A549 (cell line): ENCODE results near the gene TRPM6. TPM values are rescaled to one million over a fixed set of nuclear protein-coding genes. Genes with fewer than 3 reads are reported as not detected.

Experiments used
- ATAC-seq, 2 experiments: fragments of 200-7000 bp in 1 of 2; fragments of >200 bp in 1 of 2; cut with Nextera tagmentation in 1 of 2; cut with Tn5 transposase in 1 of 2; 3 replicates each; pipeline versions ENCODE4 v1.8.0 to v1.9.1; 2018 to 2020; ENCODE audit warnings: mild to moderate bottlenecking in 1 of 2, moderate library complexity in 1 of 2
- CTCF ChIA-PET: fragments of 300-600 bp; sonication (Branson Sonifier 250); formaldehyde crosslinking; extraction: SDS; loops from one replicate; lab custom pipeline; 2021; ENCODE audit warnings: antibody characterized with exemption, inconsistent platforms; lab: Yijun Ruan, JAX
- POLR2A ChIA-PET: fragments of 350-600 bp; formaldehyde crosslinking; extraction: SDS; loops from one replicate; lab custom pipeline; 2021; ENCODE audit warnings: antibody characterized with exemption, inconsistent platforms; lab: Yijun Ruan, JAX
- DNase-seq, 2 experiments: peaks; one replicate each; pipeline versions ENCODE4 v3.0.0 to v3.0.0-alpha.2; 2011 to 2016; ENCODE audit warnings: low read depth in 1 of 2, low spot score in 1 of 2
- FAIRE-seq: peaks from 2 replicates; lab custom pipeline; 2011; peaks lifted over from hg19 to GRCh38; lab: Jason Lieb, UNC
- H3K27ac ChIP-seq, 2 experiments: fragments of >200 bp; sonication (Bioruptor Twin); formaldehyde crosslinking; 3 replicates each; pipeline ENCODE4 v1.5.1; 2016 to 2017
- H3K4me1 ChIP-seq: fragments of >200 bp; sonication (Bioruptor Twin); formaldehyde crosslinking; 3 replicates; pipeline ENCODE4 v1.6.1; 2016
- H3K4me2 ChIP-seq: fragments of >200 bp; sonication (Bioruptor Twin); formaldehyde crosslinking; 3 replicates; pipeline ENCODE4 v1.6.1; 2016
- H3K4me3 ChIP-seq: fragments of >200 bp; sonication (Bioruptor Twin); formaldehyde crosslinking; 3 replicates; pipeline ENCODE4 v1.5.1; 2016
- H3K9me3 ChIP-seq: fragments of >200 bp; sonication (Bioruptor Twin); formaldehyde crosslinking; 3 replicates; pipeline ENCODE4 v1.6.1; 2016
- CBX2 ChIP-seq: fragments of 200-600 bp; sonication (generic); IDR thresholded peaks from 2 replicates; pipeline ENCODE4 v1.6.1; 2016; ENCODE audit warnings: low read depth, mild to moderate bottlenecking, borderline replicate concordance
- EHMT2 ChIP-seq: fragments of 200-600 bp; sonication (generic); IDR thresholded peaks from 2 replicates; pipeline ENCODE4 v1.6.1; 2016; ENCODE audit warnings: antibody characterized with exemption, low read depth, mild to moderate bottlenecking, moderate library complexity
- ESRRA ChIP-seq: fragments of 150-350 bp; IDR thresholded peaks from 2 replicates; pipeline ENCODE4 v1.6.1; 2014; ENCODE audit warnings: mild to moderate bottlenecking, low read length, borderline replicate concordance
- FOSL2 ChIP-seq, 2 experiments: fragments of 450-650 bp in 1 of 2; fragments of >200 bp in 1 of 2; sonication (Bioruptor Twin) in 1 of 2; formaldehyde crosslinking; IDR thresholded peaks; 2 replicates each; pipeline versions ENCODE4 v1.5.0 to v1.6.1; 2016 to 2020; ENCODE audit warnings: mild to moderate bottlenecking in 1 of 2, moderate library complexity in 1 of 2
- FOXS1 ChIP-seq: fragments of 250-450 bp; sonication (Bioruptor Pico); IDR thresholded peaks from 2 replicates; pipeline ENCODE4 v1.5.0; 2020; ENCODE audit warnings: mild to moderate bottlenecking, moderate library complexity
- HEYL ChIP-seq: fragments of 250-450 bp; sonication (Bioruptor Pico); IDR thresholded peaks from 2 replicates; pipeline ENCODE4 v1.8.0; 2021; ENCODE audit warnings: mild to moderate bottlenecking, moderate library complexity
- KDM1A ChIP-seq: fragments of 200-600 bp; sonication (generic); IDR thresholded peaks from 2 replicates; pipeline ENCODE4 v1.6.1; 2016; ENCODE audit warnings: low read depth, mild to moderate bottlenecking
- NR3C1 ChIP-seq: fragments of >200 bp; sonication (Bioruptor Twin); formaldehyde crosslinking; IDR thresholded peaks from 3 replicates; pipeline ENCODE4 v1.6.1; 2017
- RCOR1 ChIP-seq: fragments of 150-350 bp; IDR thresholded peaks from 2 replicates; pipeline ENCODE4 v1.6.1; 2014; ENCODE audit warnings: antibody characterized with exemption, low read length, low read depth
- RFX5 ChIP-seq: fragments of 450-650 bp; IDR thresholded peaks from 2 replicates; pipeline ENCODE4 v1.7.1; 2014; ENCODE audit warnings: antibody characterized with exemption, mild to moderate bottlenecking, moderate library complexity
- SMC3 ChIP-seq: fragments of >200 bp; sonication (Bioruptor Twin); formaldehyde crosslinking; IDR thresholded peaks from 3 replicates; pipeline ENCODE4 v1.6.1; 2018; ENCODE audit warnings: inconsistent platforms
- TFCP2L1 ChIP-seq: fragments of 250-450 bp; sonication (Bioruptor Pico); IDR thresholded peaks from 2 replicates; pipeline ENCODE4 v1.5.0; 2021; ENCODE audit warnings: mild to moderate bottlenecking
- ZC3H11A ChIP-seq: fragments of 450-650 bp; IDR thresholded peaks from 2 replicates; pipeline ENCODE4 v1.6.1; 2014; ENCODE audit warnings: antibody characterized with exemption, mild to moderate bottlenecking
- WGBS: methylation state at CpG from one replicate; pipeline ENCODE4 v1.1.6; 2017; ENCODE audit errors: missing lambda C conversion rate; 5-methylcytosine and 5-hydroxymethylcytosine counted together
- polyA plus RNA-seq, 4 experiments: library from polyadenylated mRNA; depleted of rRNA in 3 of 4; stranded (reverse); fragments of >200 nt; fragmentation: RNase III in 1 of 4; extraction: RNeasy Plus Mini Kit Qiagen cat#74134 plus additional on column Dnase treatment in 1 of 4; gene quantifications; 2 replicates in 3 of 4; 3 replicates in 1 of 4; pipeline ENCODE4 v1.2.3, GENCODE V29; 2011 to 2017
- TF ChIP-seq, protein P1 (sequence below): IDR thresholded peaks from 2 replicates; pipeline ENCODE4 v1.6.1; 2012; ENCODE audit warnings: low read depth, borderline replicate concordance
- TF ChIP-seq, protein P2 (sequence below): fragments of >200 bp; sonication (Bioruptor Twin); formaldehyde crosslinking; IDR thresholded peaks from 3 replicates; pipeline ENCODE4 v1.5.1; 2016
- TF ChIP-seq, protein P3 (sequence below): fragments of 150-350 bp; IDR thresholded peaks from 2 replicates; pipeline ENCODE4 v1.6.1; 2014; ENCODE audit warnings: low read depth, mild to moderate bottlenecking, low read length
- TF ChIP-seq, protein P4 (sequence below): fragments of 250-450 bp; sonication (Bioruptor Pico); IDR thresholded peaks from 2 replicates; pipeline ENCODE4 v1.5.0; 2020; ENCODE audit warnings: low read depth, mild to moderate bottlenecking, moderate library complexity

Gene TRPM6
- polyA plus RNA-seq, 2 of the 4 experiments (the other 2 are of a cell fraction), result 1.5 to 2.1 TPM

- TF ChIP-seq TFCP2L1 (CRISPR knock-in tag), result no peak
- TF ChIP-seq RFX5, result no peak
- TF ChIP-seq CBX2, result no peak
- no peak for TF ChIP-seq NR3C1
- TF ChIP-seq, protein P1, sequence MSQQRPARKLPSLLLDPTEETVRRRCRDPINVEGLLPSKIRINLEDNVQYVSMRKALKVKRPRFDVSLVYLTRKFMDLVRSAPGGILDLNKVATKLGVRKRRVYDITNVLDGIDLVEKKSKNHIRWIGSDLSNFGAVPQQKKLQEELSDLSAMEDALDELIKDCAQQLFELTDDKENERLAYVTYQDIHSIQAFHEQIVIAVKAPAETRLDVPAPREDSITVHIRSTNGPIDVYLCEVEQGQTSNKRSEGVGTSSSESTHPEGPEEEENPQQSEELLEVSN, result no peak
- no peak for TF ChIP-seq ZC3H11A
- TF ChIP-seq KDM1A, result no peak
- TF ChIP-seq, protein P2, sequence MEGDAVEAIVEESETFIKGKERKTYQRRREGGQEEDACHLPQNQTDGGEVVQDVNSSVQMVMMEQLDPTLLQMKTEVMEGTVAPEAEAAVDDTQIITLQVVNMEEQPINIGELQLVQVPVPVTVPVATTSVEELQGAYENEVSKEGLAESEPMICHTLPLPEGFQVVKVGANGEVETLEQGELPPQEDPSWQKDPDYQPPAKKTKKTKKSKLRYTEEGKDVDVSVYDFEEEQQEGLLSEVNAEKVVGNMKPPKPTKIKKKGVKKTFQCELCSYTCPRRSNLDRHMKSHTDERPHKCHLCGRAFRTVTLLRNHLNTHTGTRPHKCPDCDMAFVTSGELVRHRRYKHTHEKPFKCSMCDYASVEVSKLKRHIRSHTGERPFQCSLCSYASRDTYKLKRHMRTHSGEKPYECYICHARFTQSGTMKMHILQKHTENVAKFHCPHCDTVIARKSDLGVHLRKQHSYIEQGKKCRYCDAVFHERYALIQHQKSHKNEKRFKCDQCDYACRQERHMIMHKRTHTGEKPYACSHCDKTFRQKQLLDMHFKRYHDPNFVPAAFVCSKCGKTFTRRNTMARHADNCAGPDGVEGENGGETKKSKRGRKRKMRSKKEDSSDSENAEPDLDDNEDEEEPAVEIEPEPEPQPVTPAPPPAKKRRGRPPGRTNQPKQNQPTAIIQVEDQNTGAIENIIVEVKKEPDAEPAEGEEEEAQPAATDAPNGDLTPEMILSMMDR, result no peak
These were observed 159.5 kb downstream of the TRPM6 start (continued) for GRCh38 chr9:74728176-74728575.

- no peak overlapping the region for H3K4me2 ChIP-seq
- 100% methylated on average over 3 of the region's 3 CpGs for WGBS
These were observed 161.1 kb downstream of the TRPM6 start for GRCh38 chr9:74726581-74726980.

GRCh38 chr9:74724317-74724716 is 163.4 kb downstream of the TRPM6 start:
- ChIA-PET POLR2A (no interaction called here), CTCF (no interaction called here)
- 60% methylated on average over 5 of the region's 5 CpGs for WGBS
- TF ChIP-seq CBX2, result no peak
- TF ChIP-seq SMC3, result no peak
- TF ChIP-seq HEYL (CRISPR knock-in tag), result no peak
- no peak for TF ChIP-seq FOSL2 (IDR thresholded peaks at IDR 0.05)
- no peak for TF ChIP-seq FOSL2 (CRISPR knock-in tag; IDR thresholded peaks at IDR 0.05)
- TF ChIP-seq, protein P1, result no peak
- TF ChIP-seq ZC3H11A, result no peak
- no peak for TF ChIP-seq EHMT2
- TF ChIP-seq RCOR1, result no peak
- no peak for TF ChIP-seq ESRRA
- H3K4me1 ChIP-seq, result no peaks in the 10 kb centered on the region
- DNase-seq (no peak), ATAC-seq (no peak), FAIRE-seq (no peak)
- no peak overlapping the region for H3K27ac ChIP-seq
- H3K4me3 ChIP-seq, result no peak overlapping the region
- H3K4me2 ChIP-seq, result no peak overlapping the region
- no peaks in the 10 kb centered on the region for H3K9me3 ChIP-seq

More at GRCh38 chr9:74726581-74726980, 161.1 kb downstream of the TRPM6 start:
- Histone ChIP-seq H3K4me1 (no peaks in the 10 kb centered on the region), H3K27ac (no peak overlapping the region), H3K9me3 (no peaks in the 10 kb centered on the region), H3K4me3 (no peak overlapping the region)
- POLR2A ChIA-PET, result no interaction called here
- DNase-seq (no peak), ATAC-seq (no peak), FAIRE-seq (no peak)
- TF ChIP-seq, protein P3, sequence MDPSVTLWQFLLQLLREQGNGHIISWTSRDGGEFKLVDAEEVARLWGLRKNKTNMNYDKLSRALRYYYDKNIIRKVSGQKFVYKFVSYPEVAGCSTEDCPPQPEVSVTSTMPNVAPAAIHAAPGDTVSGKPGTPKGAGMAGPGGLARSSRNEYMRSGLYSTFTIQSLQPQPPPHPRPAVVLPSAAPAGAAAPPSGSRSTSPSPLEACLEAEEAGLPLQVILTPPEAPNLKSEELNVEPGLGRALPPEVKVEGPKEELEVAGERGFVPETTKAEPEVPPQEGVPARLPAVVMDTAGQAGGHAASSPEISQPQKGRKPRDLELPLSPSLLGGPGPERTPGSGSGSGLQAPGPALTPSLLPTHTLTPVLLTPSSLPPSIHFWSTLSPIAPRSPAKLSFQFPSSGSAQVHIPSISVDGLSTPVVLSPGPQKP, result no peak
- TF ChIP-seq RFX5, result no peak
- no peak for TF ChIP-seq FOXS1 (CRISPR knock-in tag)
- TF ChIP-seq, protein P4, sequence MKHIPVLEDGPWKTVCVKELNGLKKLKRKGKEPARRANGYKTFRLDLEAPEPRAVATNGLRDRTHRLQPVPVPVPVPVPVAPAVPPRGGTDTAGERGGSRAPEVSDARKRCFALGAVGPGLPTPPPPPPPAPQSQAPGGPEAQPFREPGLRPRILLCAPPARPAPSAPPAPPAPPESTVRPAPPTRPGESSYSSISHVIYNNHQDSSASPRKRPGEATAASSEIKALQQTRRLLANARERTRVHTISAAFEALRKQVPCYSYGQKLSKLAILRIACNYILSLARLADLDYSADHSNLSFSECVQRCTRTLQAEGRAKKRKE (CRISPR knock-in tag), result no peak
- CTCF ChIA-PET, result interaction anchor here (1.0 kb wide), 1 partner anchor 16 kb away, joined by 4 read pairs; no protein-coding TSS in a partner anchor
